Islet precursor cell (in vitro differentiated cells): ENCODE results near the gene SLC2A11.

Experiments
- DNase-seq: peaks from one replicate; pipeline ENCODE4 v3.0.0-alpha.2; 2018

SLC2A11 gene

GRCh38 chr22:23833017-23833751 lies 24.5 kb upstream of the SLC2A11 start:
- no peak for DNase-seq

- no peak for DNase-seq
Observed at GRCh38 chr22:23833911-23834317, 23.8 kb upstream of the SLC2A11 start.

GRCh38 chr22:23834406-23834792 lies 23.3 kb upstream of the SLC2A11 start:
- no peak for DNase-seq

- DNase-seq, result no peak
Observed at GRCh38 chr22:23834793-23835483, 22.7 kb upstream of the SLC2A11 start.

GRCh38 chr22:23835484-23836144 lies 22.1 kb upstream of the SLC2A11 start:
- DNase-seq, result no peak

GRCh38 chr22:23836281-23836680 lies 21.4 kb upstream of the SLC2A11 start:
- no peak for DNase-seq

GRCh38 chr22:23836692-23837495 lies 20.8 kb upstream of the SLC2A11 start:
- peak; percentile 51 for DNase-seq

GRCh38 chr22:23837496-23837859 lies 20.2 kb upstream of the SLC2A11 start:
- DNase-seq, result peak; percentile 50

- DNase-seq, result peak; percentile 50
Observed at GRCh38 chr22:23837911-23838680, 19.6 kb upstream of the SLC2A11 start.

- peak; percentile 98 for DNase-seq
Observed at GRCh38 chr22:23838681-23839468, 18.8 kb upstream of the SLC2A11 start, which contains the start of gene DERL3. Gene DERL3 (minus strand): TSS chr22:23839006. CDS start chr22:23838987, 19 bp downstream.

GRCh38 chr22:23840026-23840425 lies 17.6 kb upstream of the SLC2A11 start:
- no peak for DNase-seq

GRCh38 chr22:23841292-23841691 lies 16.4 kb upstream of the SLC2A11 start:
- DNase-seq, result no peak

- DNase-seq, result peak; percentile 55
Observed at GRCh38 chr22:23841736-23842445, 15.8 kb upstream of the SLC2A11 start.

GRCh38 chr22:23842599-23842998 lies 15.1 kb upstream of the SLC2A11 start:
- no peak for DNase-seq

GRCh38 chr22:23844739-23845202 lies 12.9 kb upstream of the SLC2A11 start:
- DNase-seq, result no peak

- peak; percentile 56 for DNase-seq
Observed at GRCh38 chr22:23845265-23846080, 12.2 kb upstream of the SLC2A11 start.

- DNase-seq, result no peak
Observed at GRCh38 chr22:23846081-23846469, 11.6 kb upstream of the SLC2A11 start.

GRCh38 chr22:23847310-23847920 lies 10.3 kb upstream of the SLC2A11 start:
- no peak for DNase-seq
